Loucy (cell line): ENCODE measurements around the gene VPS54.

Source experiments
- CTCF ChIP-seq: fragments of 200-600 bp; sonication (generic); conservative IDR thresholded peaks from 2 replicates; pipeline ENCODE4 v1.5.1; 2014; ENCODE audit warnings: mild to moderate bottlenecking, antibody characterized with exemption, low read length
- EZH2phosphoT487 ChIP-seq: fragments of 200-600 bp; IDR thresholded peaks from 2 replicates; pipeline ENCODE4 v1.6.1; 2018; ENCODE audit warnings: antibody characterized with exemption, mild to moderate bottlenecking, moderate library complexity, borderline replicate concordance

GRCh38 chr2:63846487-63846886 is 172.7 kb downstream of the VPS54 start:
- TF ChIP-seq CTCF = no peak
- no peak for TF ChIP-seq EZH2phosphoT487
